Skin of body (tissue), 3 donors: Measurements from ENCODE around the gene CLASP2. TPM values are rescaled to one million over a fixed set of nuclear protein-coding genes. Genes with fewer than 3 reads are reported as not detected.
"Not testable (repeated sequence)": the region's sequence is repeated elsewhere in the genome, so short reads cannot be mapped to it uniquely, and the experiment has no call there.

Source experiments
- DNase-seq: peaks from one replicate; lab custom pipeline; 2025; lab: John Stamatoyannopoulos, UW
- small RNA-seq: library from RNA; depleted of rRNA; stranded (forward); fragments of <200 nt; gene quantifications from one replicate; pipeline ENCODE3, GENCODE V24; 2014; ENCODE audit warnings: low replicate concordance
- total RNA-seq: library from RNA; depleted of rRNA; stranded (reverse); fragments of >200 nt; gene quantifications from one replicate; pipeline ENCODE4 v1.2.3, GENCODE V29; 2014

The CLASP2 gene
- total RNA-seq, 1 donor from 2014 or later, result 90.6 TPM

- no peak for DNase-seq
Measured at GRCh38 chr3:33456756-33457155, 261.3 kb downstream of the CLASP2 start.

- no peak for DNase-seq
Measured at GRCh38 chr3:33453331-33453761, 264.7 kb downstream of the CLASP2 start.

- not testable (repeated sequence) for DNase-seq
Measured at GRCh38 chr3:33451994-33452393, 266.1 kb downstream of the CLASP2 start.

- no peak for DNase-seq
Measured at GRCh38 chr3:33447958-33448357, 270.1 kb downstream of the CLASP2 start.

GRCh38 chr3:33447256-33447625, 270.8 kb downstream of the CLASP2 start:
- DNase-seq, result not testable (repeated sequence)

Small RNAs within 50 kb of the gene (small RNA-seq; reads per million reads assigned to genes)
- gene COX6CP10 (not detected), gene RNA5SP128 (not detected)

Other genes with a start within 250 kb of the CLASP2 start
- 114 TPM for gene PDCD6IP, start 80.4 kb upstream of the CLASP2 start, total RNA-seq